Measurements from ENCODE around the gene MAMDC2. TPM values are rescaled to one million over a fixed set of nuclear protein-coding genes. Genes with fewer than 3 reads are reported as not detected.

The MAMDC2 gene
- total RNA-seq, 1 donor from 2014 or later, result 13.4 TPM

- no peak for DNase-seq (ENCODE audit: low read depth)
- Histone ChIP-seq H3K27me3 (ENCODE audit: control insufficient read depth, insufficient read depth, low read length) (no peaks in the 10 kb centered on the region), H3K4me3 (ENCODE audit: low read depth, low read length) (no peak overlapping the region), H3K36me3 (ENCODE audit: control insufficient read depth, insufficient read depth, low read length) (no peaks in the 10 kb centered on the region)
- no peak for TF ChIP-seq CTCF (IDR thresholded peaks at IDR 0.05; ENCODE audit: insufficient read depth, low read length, poor library complexity, severe bottlenecking)
Observed at GRCh38 chr9:70040376-70040903, 3.2 kb upstream of the MAMDC2 start.

- Histone ChIP-seq H3K4me3 (ENCODE audit: low read depth, low read length) (no peak overlapping the region), H3K27me3 (ENCODE audit: control insufficient read depth, insufficient read depth, low read length) (no peaks in the 10 kb centered on the region), H3K36me3 (ENCODE audit: control insufficient read depth, insufficient read depth, low read length) (no peaks in the 10 kb centered on the region)
- TF ChIP-seq CTCF (IDR thresholded peaks at IDR 0.05; ENCODE audit: insufficient read depth, low read length, poor library complexity, severe bottlenecking), result no peak
- no peak for DNase-seq (ENCODE audit: low read depth)
Observed at GRCh38 chr9:70042461-70043215, 1.0 kb upstream of the MAMDC2 start.

- TF ChIP-seq CTCF (IDR thresholded peaks at IDR 0.05; ENCODE audit: insufficient read depth, low read length, poor library complexity, severe bottlenecking), result no peak
- Histone ChIP-seq H3K36me3 (ENCODE audit: control insufficient read depth, insufficient read depth, low read length) (no peaks in the 10 kb centered on the region), H3K27me3 (ENCODE audit: control insufficient read depth, insufficient read depth, low read length) (no peaks in the 10 kb centered on the region), H3K4me3 (ENCODE audit: low read depth, low read length) (peak overlapping the region; percentile 49)
- DNase-seq (ENCODE audit: low read depth), result no peak
Observed at GRCh38 chr9:70043285-70043684, 363 bp upstream of the MAMDC2 start.

- H3K4me3 ChIP-seq (ENCODE audit: low read depth, low read length), result peak overlapping the region; percentile 49
Observed at GRCh38 chr9:70044490-70045307, 1.1 kb downstream of the MAMDC2 start.

GRCh38 chr9:70045452-70045851 is 1.8 kb downstream of the MAMDC2 start:
- DNase-seq (ENCODE audit: low read depth), result no peak
- TF ChIP-seq CTCF (IDR thresholded peaks at IDR 0.05; ENCODE audit: insufficient read depth, low read length, poor library complexity, severe bottlenecking), result no peak
- Histone ChIP-seq H3K36me3 (ENCODE audit: control insufficient read depth, insufficient read depth, low read length) (no peaks in the 10 kb centered on the region), H3K4me3 (ENCODE audit: low read depth, low read length) (no peak overlapping the region), H3K27me3 (ENCODE audit: control insufficient read depth, insufficient read depth, low read length) (no peaks in the 10 kb centered on the region)

More at GRCh38 chr9:70044490-70045307, 1.1 kb downstream of the MAMDC2 start:
- no peak for TF ChIP-seq CTCF (IDR thresholded peaks at IDR 0.05; ENCODE audit: insufficient read depth, low read length, poor library complexity, severe bottlenecking)
- Histone ChIP-seq H3K36me3 (ENCODE audit: control insufficient read depth, insufficient read depth, low read length) (no peaks in the 10 kb centered on the region), H3K27me3 (ENCODE audit: control insufficient read depth, insufficient read depth, low read length) (no peaks in the 10 kb centered on the region)
- no peak for DNase-seq (ENCODE audit: low read depth)
